HG03175 (cell line): Measurements from ENCODE around the gene OCA2.

Source experiments
- ATAC-seq: cut with Tn5 transposase; IDR thresholded peaks from one replicate; pipeline ENCODE4 v1.9.1; 2021; ENCODE audit warnings: mild to moderate bottlenecking, moderate library complexity; ENCODE audit not compliant: unreplicated experiment

OCA2 gene

GRCh38 chr15:27826902-27827714 is 272.0 kb downstream of the OCA2 start:
- ATAC-seq: no peak

- no peak for ATAC-seq
Measured at GRCh38 chr15:27826411-27826810, 272.7 kb downstream of the OCA2 start.

GRCh38 chr15:27824841-27825422 is 274.2 kb downstream of the OCA2 start:
- ATAC-seq: no peak

GRCh38 chr15:27821273-27821672 is 277.8 kb downstream of the OCA2 start:
- no peak for ATAC-seq

GRCh38 chr15:27820722-27821121 is 278.4 kb downstream of the OCA2 start:
- no peak for ATAC-seq

- no peak for ATAC-seq
Measured at GRCh38 chr15:27820232-27820631, 278.9 kb downstream of the OCA2 start.

GRCh38 chr15:27817258-27817657 is 281.9 kb downstream of the OCA2 start:
- no peak for ATAC-seq

- no peak for ATAC-seq
Measured at GRCh38 chr15:27816790-27817189, 282.3 kb downstream of the OCA2 start.

GRCh38 chr15:27815035-27815434 is 284.1 kb downstream of the OCA2 start:
- no peak for ATAC-seq

- no peak for ATAC-seq
Measured at GRCh38 chr15:27813139-27813538, 286.0 kb downstream of the OCA2 start.

- no peak for ATAC-seq
Measured at GRCh38 chr15:27808182-27808581, 290.9 kb downstream of the OCA2 start.

GRCh38 chr15:27807335-27807734 is 291.8 kb downstream of the OCA2 start:
- no peak for ATAC-seq

GRCh38 chr15:27806396-27806795 is 292.7 kb downstream of the OCA2 start:
- no peak for ATAC-seq

- ATAC-seq: no peak
Measured at GRCh38 chr15:27805261-27806220, 293.6 kb downstream of the OCA2 start.

- no peak for ATAC-seq
Measured at GRCh38 chr15:27804569-27805260, 294.4 kb downstream of the OCA2 start.

GRCh38 chr15:27798807-27799206 is 300.3 kb downstream of the OCA2 start:
- ATAC-seq: no peak

GRCh38 chr15:27797765-27798164 is 301.4 kb downstream of the OCA2 start:
- ATAC-seq: no peak

- ATAC-seq: no peak
Measured at GRCh38 chr15:27796405-27797320, 302.5 kb downstream of the OCA2 start.

GRCh38 chr15:27792756-27793264 is 306.3 kb downstream of the OCA2 start:
- no peak for ATAC-seq

- no peak for ATAC-seq
Measured at GRCh38 chr15:27790270-27790669, 308.8 kb downstream of the OCA2 start.
